NCI-H1105 (cell line): ENCODE results near the gene GPRC5A.

Experiments used
- DNase-seq: peaks from one replicate; lab custom pipeline; 2025; lab: John Stamatoyannopoulos, UW

GPRC5A gene

GRCh38 chr12:12941450-12942350 lies 50.3 kb downstream of the GPRC5A start:
- no peak for DNase-seq

- no peak for DNase-seq
Measured at GRCh38 chr12:12943586-12944260, 52.4 kb downstream of the GPRC5A start.

GRCh38 chr12:12945591-12945990 lies 54.2 kb downstream of the GPRC5A start:
- no peak for DNase-seq

GRCh38 chr12:12946686-12947355 lies 55.5 kb downstream of the GPRC5A start:
- DNase-seq: no peak

GRCh38 chr12:12947902-12948301 lies 56.5 kb downstream of the GPRC5A start:
- DNase-seq: no peak

GRCh38 chr12:12951504-12951903 lies 60.1 kb downstream of the GPRC5A start:
- no peak for DNase-seq

GRCh38 chr12:12952036-12952435 lies 60.7 kb downstream of the GPRC5A start, which contains the start of gene GPRC5D:
GPRC5D (minus strand) TSS chr12:12952170; CDS start chr12:12950384, 1,786 bp downstream.
- no peak for DNase-seq

- no peak for DNase-seq
Measured at GRCh38 chr12:12954356-12954755, 63.0 kb downstream of the GPRC5A start.

GRCh38 chr12:12954878-12955625 lies 63.7 kb downstream of the GPRC5A start:
- no peak for DNase-seq

- no peak for DNase-seq
Measured at GRCh38 chr12:12958886-12959285, 67.5 kb downstream of the GPRC5A start.

GRCh38 chr12:12960639-12961209 lies 69.4 kb downstream of the GPRC5A start:
- no peak for DNase-seq

GRCh38 chr12:12964255-12964654 lies 72.9 kb downstream of the GPRC5A start:
- DNase-seq: no peak

GRCh38 chr12:12965836-12966235 lies 74.5 kb downstream of the GPRC5A start:
- DNase-seq: no peak
